Measurements from ENCODE around the gene FBN1. TPM values are rescaled to one million over a fixed set of nuclear protein-coding genes. Genes with fewer than 3 reads are reported as not detected.

FBN1 gene
- total RNA-seq, 4 donors from 2014 or later: 17.6 to 106 (median 31.2) TPM

DNA sequence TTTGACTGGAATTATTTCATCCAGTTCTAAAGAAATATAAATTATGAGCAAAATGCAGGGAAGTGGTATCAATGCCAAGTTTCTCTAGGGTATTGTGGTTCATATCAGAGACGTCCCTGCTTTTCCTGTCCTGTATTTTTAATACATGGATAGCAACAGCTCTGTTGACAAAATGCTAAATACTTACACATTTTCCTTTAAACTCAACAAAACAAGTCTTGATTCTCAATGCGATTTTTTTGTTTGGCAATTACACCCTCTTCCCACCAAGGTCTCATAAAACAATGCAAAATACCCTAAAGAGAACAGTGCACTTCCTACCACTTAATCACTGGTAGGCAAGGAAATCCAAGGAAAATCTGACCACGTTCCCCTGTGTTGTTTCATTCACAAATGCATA, 194.3 kb downstream of the FBN1 start:
- Histone ChIP-seq H3K4me3 (no peak overlapping the region), H3K36me3 (peaks cover 0 to 3% (median 0%) of the 10 kb centered on the region in 4 donors), H3K4me1 (no peaks in the 10 kb centered on the region), H3K27me3 (no peaks in the 10 kb centered on the region), H3K27ac (no peak overlapping the region), H3K9me3 (no peaks in the 10 kb centered on the region)
- intact Hi-C loops (cut with DNase I; ENCODE audit: low total_unique reads) (no loop called here), in situ Hi-C loops (cut with MboI; ENCODE audit: low pct_ligation_motif_present in 1 of 4, low pct_unique_long_range_greater_than_20kb in 1 of 4, low sequenced_read_pairs in 3 of 4) (no loop called here)
- no peak for DNase-seq
- TF ChIP-seq, protein P1, sequence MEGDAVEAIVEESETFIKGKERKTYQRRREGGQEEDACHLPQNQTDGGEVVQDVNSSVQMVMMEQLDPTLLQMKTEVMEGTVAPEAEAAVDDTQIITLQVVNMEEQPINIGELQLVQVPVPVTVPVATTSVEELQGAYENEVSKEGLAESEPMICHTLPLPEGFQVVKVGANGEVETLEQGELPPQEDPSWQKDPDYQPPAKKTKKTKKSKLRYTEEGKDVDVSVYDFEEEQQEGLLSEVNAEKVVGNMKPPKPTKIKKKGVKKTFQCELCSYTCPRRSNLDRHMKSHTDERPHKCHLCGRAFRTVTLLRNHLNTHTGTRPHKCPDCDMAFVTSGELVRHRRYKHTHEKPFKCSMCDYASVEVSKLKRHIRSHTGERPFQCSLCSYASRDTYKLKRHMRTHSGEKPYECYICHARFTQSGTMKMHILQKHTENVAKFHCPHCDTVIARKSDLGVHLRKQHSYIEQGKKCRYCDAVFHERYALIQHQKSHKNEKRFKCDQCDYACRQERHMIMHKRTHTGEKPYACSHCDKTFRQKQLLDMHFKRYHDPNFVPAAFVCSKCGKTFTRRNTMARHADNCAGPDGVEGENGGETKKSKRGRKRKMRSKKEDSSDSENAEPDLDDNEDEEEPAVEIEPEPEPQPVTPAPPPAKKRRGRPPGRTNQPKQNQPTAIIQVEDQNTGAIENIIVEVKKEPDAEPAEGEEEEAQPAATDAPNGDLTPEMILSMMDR (IDR thresholded peaks at IDR 0.05): no peak
- no peak for TF ChIP-seq POLR2AphosphoS5 (IDR thresholded peaks at IDR 0.05)
- TF ChIP-seq POLR2A (IDR thresholded peaks at IDR 0.05): no peak
- no peak for TF ChIP-seq EP300 (IDR thresholded peaks at IDR 0.05; ENCODE audit: low read depth)
- 58 to 78% methylated on average over 2 to 3 of the region's 3 CpGs for WGBS, 2 donors (ENCODE audit: low coverage in 1 of 2)

DNA sequence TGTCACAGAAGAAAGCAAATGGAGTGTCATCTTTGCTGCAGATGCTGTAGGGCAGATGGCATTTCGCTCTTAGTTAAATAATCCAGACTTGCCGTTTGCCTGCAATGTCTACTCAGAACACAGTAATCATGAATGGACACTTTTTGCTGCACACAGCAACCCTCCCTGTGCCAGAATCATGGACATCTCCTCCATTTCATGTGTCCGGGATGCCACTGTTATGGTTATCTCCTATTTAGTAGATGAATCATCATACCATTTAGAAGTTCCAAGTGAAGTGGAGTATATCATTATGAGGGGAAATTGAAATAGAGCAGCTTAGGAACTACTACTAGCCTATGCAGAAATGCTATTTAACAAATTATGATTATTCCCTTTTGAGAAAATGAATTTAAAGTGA, 195.8 kb downstream of the FBN1 start:
- H3K27ac ChIP-seq: no peak overlapping the region
- 88 to 100% methylated on average over 1 to 3 of the region's 3 CpGs for WGBS, 2 donors (ENCODE audit: low coverage in 1 of 2)
- no peak overlapping the region for H3K4me3 ChIP-seq
- in situ Hi-C loops (cut with MboI; ENCODE audit: low pct_ligation_motif_present in 1 of 4, low pct_unique_long_range_greater_than_20kb in 1 of 4, low sequenced_read_pairs in 3 of 4) (no loop called here), intact Hi-C loops (cut with DNase I; ENCODE audit: low total_unique reads) (no loop called here)
- no peak for TF ChIP-seq POLR2AphosphoS5 (IDR thresholded peaks at IDR 0.05)
- TF ChIP-seq EP300 (IDR thresholded peaks at IDR 0.05; ENCODE audit: low read depth): no peak
- TF ChIP-seq, protein P1 (IDR thresholded peaks at IDR 0.05): no peak
- TF ChIP-seq POLR2A (IDR thresholded peaks at IDR 0.05): no peak
- peaks cover 0 to 7% (median 0%) of the 10 kb centered on the region in 4 donors for H3K36me3 ChIP-seq
- no peaks in the 10 kb centered on the region for H3K27me3 ChIP-seq
- no peaks in the 10 kb centered on the region for H3K9me3 ChIP-seq
- H3K4me1 ChIP-seq: no peaks in the 10 kb centered on the region
- no peak for DNase-seq

DNA sequence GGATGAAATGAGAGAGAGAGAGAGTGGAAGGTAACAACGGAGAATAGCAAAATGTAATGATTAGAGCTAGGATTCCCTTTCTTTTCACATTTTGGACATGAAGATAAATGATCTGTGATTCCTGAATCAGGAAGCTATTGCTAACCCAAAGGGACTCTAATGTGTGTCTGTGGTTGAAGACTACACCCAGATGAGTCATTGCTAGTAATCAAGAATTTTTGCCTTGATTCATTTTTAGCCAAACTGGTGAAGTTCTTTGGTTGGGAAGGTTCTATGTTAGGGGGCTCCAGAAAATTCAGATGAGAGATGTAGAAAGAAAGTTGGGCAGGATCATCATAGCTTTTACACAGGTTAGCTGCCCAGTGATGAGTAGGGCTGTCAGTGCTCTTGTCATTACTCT, 197.9 kb downstream of the FBN1 start:
- WGBS, 2 donors (ENCODE audit: low coverage in 1 of 2): 70 to 79% methylated on average over 1 of the region's 1 CpG
- in situ Hi-C loops (cut with MboI; ENCODE audit: low pct_ligation_motif_present in 1 of 4, low pct_unique_long_range_greater_than_20kb in 1 of 4, low sequenced_read_pairs in 3 of 4) (no loop called here), intact Hi-C loops (cut with DNase I; ENCODE audit: low total_unique reads) (no loop called here)
- H3K27ac ChIP-seq: no peak overlapping the region
- peaks cover 0 to 7% (median 0%) of the 10 kb centered on the region in 4 donors for H3K36me3 ChIP-seq
- H3K4me3 ChIP-seq: no peak overlapping the region
- H3K4me1 ChIP-seq: no peaks in the 10 kb centered on the region
- no peaks in the 10 kb centered on the region for H3K27me3 ChIP-seq
- TF ChIP-seq EP300 (IDR thresholded peaks at IDR 0.05; ENCODE audit: low read depth) (no peak), POLR2AphosphoS5 (IDR thresholded peaks at IDR 0.05) (no peak), POLR2A (IDR thresholded peaks at IDR 0.05) (no peak)
- TF ChIP-seq, protein P1 (IDR thresholded peaks at IDR 0.05): no peak
- no peaks in the 10 kb centered on the region for H3K9me3 ChIP-seq
- DNase-seq: no peak

DNA sequence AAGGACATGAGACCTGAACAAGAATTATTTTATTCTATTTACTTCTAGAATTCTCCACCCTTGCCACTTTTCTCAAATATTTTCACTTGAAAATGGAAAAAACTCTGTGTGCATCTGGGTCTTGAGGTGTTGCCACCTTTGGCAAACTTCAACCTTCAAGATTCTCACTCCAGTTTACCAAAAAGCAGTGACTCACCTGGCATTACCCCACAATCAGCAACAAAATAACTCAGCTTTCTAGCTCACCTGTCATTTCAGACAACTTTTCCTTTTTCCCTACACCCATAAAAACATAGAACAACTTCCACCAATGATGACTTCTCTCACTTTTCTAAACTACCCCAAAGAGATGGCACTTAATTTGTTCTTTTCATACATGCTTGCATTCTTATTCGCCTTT, 198.5 kb downstream of the FBN1 start:
- H3K36me3 ChIP-seq: peaks cover 0 to 7% (median 0%) of the 10 kb centered on the region in 4 donors
- intact Hi-C loops (cut with DNase I; ENCODE audit: low total_unique reads): no loop called here

More for the DNA sequence above, 198.5 kb downstream of the FBN1 start:
- H3K4me1 ChIP-seq: no peaks in the 10 kb centered on the region
- no peaks in the 10 kb centered on the region for H3K27me3 ChIP-seq
- DNase-seq: no peak
- no peaks in the 10 kb centered on the region for H3K9me3 ChIP-seq
- TF ChIP-seq POLR2AphosphoS5 (IDR thresholded peaks at IDR 0.05) (no peak), EP300 (IDR thresholded peaks at IDR 0.05; ENCODE audit: low read depth) (no peak), POLR2A (IDR thresholded peaks at IDR 0.05) (no peak)
- TF ChIP-seq, protein P1 (IDR thresholded peaks at IDR 0.05): no peak
- H3K27ac ChIP-seq: no peak overlapping the region
- H3K4me3 ChIP-seq: no peak overlapping the region
- WGBS, 2 donors (ENCODE audit: low coverage in 1 of 2): 91 to 100% methylated on average over 1 of the region's 1 CpG
- in situ Hi-C loops (cut with MboI; ENCODE audit: low pct_ligation_motif_present in 1 of 4, low pct_unique_long_range_greater_than_20kb in 1 of 4, low sequenced_read_pairs in 3 of 4): no loop called here
